ENCODE data around the gene SLC9A6.
A peak's percentile ranks its signal among the peaks of the same experiment; 100 is the strongest.

SLC9A6 gene

GRCh38 chrX:136057567-136057966 lies 72.3 kb downstream of the SLC9A6 start:
- H3K4me3 ChIP-seq (ENCODE audit: low read length): no peak overlapping the region
- no peak for DNase-seq (ENCODE audit: low read depth)
- no peak for TF ChIP-seq CTCF (conservative IDR thresholded peaks at IDR 0.05; ENCODE audit: low read length)

- DNase-seq (ENCODE audit: low read depth): no peak
- no peak overlapping the region for H3K4me3 ChIP-seq (ENCODE audit: low read length)
- TF ChIP-seq CTCF (conservative IDR thresholded peaks at IDR 0.05; ENCODE audit: low read length): no peak
These were observed 74.1 kb downstream of the SLC9A6 start for GRCh38 chrX:136059350-136059749.

GRCh38 chrX:136061286-136061685 lies 76.1 kb downstream of the SLC9A6 start:
- no peak for TF ChIP-seq CTCF (conservative IDR thresholded peaks at IDR 0.05; ENCODE audit: low read length)
- DNase-seq (ENCODE audit: low read depth): no peak
- no peak overlapping the region for H3K4me3 ChIP-seq (ENCODE audit: low read length)

- no peak for DNase-seq (ENCODE audit: low read depth)
- TF ChIP-seq CTCF (conservative IDR thresholded peaks at IDR 0.05; ENCODE audit: low read length): no peak
- no peak overlapping the region for H3K4me3 ChIP-seq (ENCODE audit: low read length)
These were observed 76.5 kb downstream of the SLC9A6 start for GRCh38 chrX:136061696-136062095.

GRCh38 chrX:136063340-136064079 lies 78.3 kb downstream of the SLC9A6 start:
- no peak for DNase-seq (ENCODE audit: low read depth)
- no peak for TF ChIP-seq CTCF (conservative IDR thresholded peaks at IDR 0.05; ENCODE audit: low read length)
- H3K4me3 ChIP-seq (ENCODE audit: low read length): no peak overlapping the region

- no peak for TF ChIP-seq CTCF (conservative IDR thresholded peaks at IDR 0.05; ENCODE audit: low read length)
- H3K4me3 ChIP-seq (ENCODE audit: low read length): no peak overlapping the region
- DNase-seq (ENCODE audit: low read depth): no peak
These were observed 79.4 kb downstream of the SLC9A6 start for GRCh38 chrX:136064661-136065043.

GRCh38 chrX:136065044-136065671 lies 79.9 kb downstream of the SLC9A6 start:
- no peak overlapping the region for H3K4me3 ChIP-seq (ENCODE audit: low read length)
- no peak for TF ChIP-seq CTCF (conservative IDR thresholded peaks at IDR 0.05; ENCODE audit: low read length)
- peak; percentile 47 for DNase-seq (ENCODE audit: low read depth)
